Mucosa of descending colon (tissue), 3 donors: ENCODE measurements around the gene ACOT8. TPM values are rescaled to one million over a fixed set of nuclear protein-coding genes. Genes with fewer than 3 reads are reported as not detected.

Source experiments
- ATAC-seq: fragments of 200-7000 bp; cut with Tn5 transposase; one replicate; pipeline ENCODE4 v1.9.1; 2020; ENCODE audit warnings: mild to moderate bottlenecking, moderate library complexity
- DNase-seq, 3 donors: peaks; one replicate each; pipeline ENCODE4 v3.0.0-alpha.2; 2020
- H3K36me3 ChIP-seq: fragments of 200-600 bp; one replicate; pipeline ENCODE4 v1.8.0; 2021; ENCODE audit warnings: low read depth, mild to moderate bottlenecking
- H3K4me1 ChIP-seq: fragments of 200-600 bp; one replicate; pipeline ENCODE4 v1.8.0; 2021; ENCODE audit warnings: low read depth, mild to moderate bottlenecking
- H3K4me3 ChIP-seq: fragments of 200-600 bp; one replicate; pipeline ENCODE4 v1.8.0; 2021; ENCODE audit warnings: mild to moderate bottlenecking
- H3K9me3 ChIP-seq: fragments of 200-600 bp; one replicate; pipeline ENCODE4 v1.8.0; 2021; ENCODE audit warnings: mild to moderate bottlenecking
- intact Hi-C, 2 donors: fragments of 100-400 bp; cut with DNase I in 1 of 2; cut with micrococcal nuclease in 1 of 2; formaldehyde crosslinking; loops; one replicate each; pipeline versions ENCODE4 v1.11.0 to v1.11.1; 2022; cut with DNase I, micrococcal nuclease
- total RNA-seq, 3 donors: library from RNA; stranded (reverse); fragmentation: NEBNext Ultra II Directional in 2 of 3; extraction: Animal tissue kit (Norgen Biotek cat#: 25700) in 2 of 3; gene quantifications; one replicate each; pipeline versions ENCODE4 v1.2.1 to v1.2.4, GENCODE V29; 2021 to 2023
- TF ChIP-seq, protein P1 (sequence below): fragments of 200-600 bp; IDR thresholded peaks from one replicate; pipeline ENCODE4 v1.8.0; 2022; ENCODE audit warnings: antibody characterized with exemption, mild to moderate bottlenecking
- donor health status: DM: no; HTN: no; CAD: no; lungs with moderate emphysema.
- donor health status: DM: no; HTN: no; CAD: no.
- donor health status: DM: no; HTN: yes; CAD: no.

ACOT8 gene
- total RNA-seq, 3 donors from 2014 or later, result 31.1 to 61.0 (median 32.9) TPM

DNA sequence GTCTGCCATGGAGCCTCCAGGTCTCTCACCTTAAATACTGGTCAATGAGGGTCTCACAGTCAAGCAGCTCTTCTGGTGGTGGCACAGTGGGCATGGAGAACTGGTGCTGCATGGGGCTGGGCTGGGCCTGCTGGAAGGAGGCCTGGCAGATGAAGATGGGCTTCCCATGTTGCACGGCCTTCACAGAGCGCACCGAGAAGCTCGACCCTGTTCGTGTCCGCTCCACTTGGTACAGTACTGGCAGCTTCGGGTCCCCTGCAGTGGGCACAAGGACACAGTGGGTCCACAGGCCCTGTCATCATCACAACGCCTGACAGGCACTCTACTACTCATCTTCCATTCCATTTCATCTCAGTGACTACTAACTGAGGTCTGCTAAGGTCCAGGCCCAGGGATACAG, 8.8 kb downstream of the ACOT8 start:
- H3K36me3 ChIP-seq, result no peaks in the 10 kb centered on the region
- no peak overlapping the region for H3K4me3 ChIP-seq
- intact Hi-C loops, result no loop called here
- DNase-seq (no peak), ATAC-seq (no peak)
- H3K4me1 ChIP-seq, result no peaks in the 10 kb centered on the region
- TF ChIP-seq, protein P1, sequence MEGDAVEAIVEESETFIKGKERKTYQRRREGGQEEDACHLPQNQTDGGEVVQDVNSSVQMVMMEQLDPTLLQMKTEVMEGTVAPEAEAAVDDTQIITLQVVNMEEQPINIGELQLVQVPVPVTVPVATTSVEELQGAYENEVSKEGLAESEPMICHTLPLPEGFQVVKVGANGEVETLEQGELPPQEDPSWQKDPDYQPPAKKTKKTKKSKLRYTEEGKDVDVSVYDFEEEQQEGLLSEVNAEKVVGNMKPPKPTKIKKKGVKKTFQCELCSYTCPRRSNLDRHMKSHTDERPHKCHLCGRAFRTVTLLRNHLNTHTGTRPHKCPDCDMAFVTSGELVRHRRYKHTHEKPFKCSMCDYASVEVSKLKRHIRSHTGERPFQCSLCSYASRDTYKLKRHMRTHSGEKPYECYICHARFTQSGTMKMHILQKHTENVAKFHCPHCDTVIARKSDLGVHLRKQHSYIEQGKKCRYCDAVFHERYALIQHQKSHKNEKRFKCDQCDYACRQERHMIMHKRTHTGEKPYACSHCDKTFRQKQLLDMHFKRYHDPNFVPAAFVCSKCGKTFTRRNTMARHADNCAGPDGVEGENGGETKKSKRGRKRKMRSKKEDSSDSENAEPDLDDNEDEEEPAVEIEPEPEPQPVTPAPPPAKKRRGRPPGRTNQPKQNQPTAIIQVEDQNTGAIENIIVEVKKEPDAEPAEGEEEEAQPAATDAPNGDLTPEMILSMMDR, result no peak
- H3K9me3 ChIP-seq, result no peaks in the 10 kb centered on the region

DNA sequence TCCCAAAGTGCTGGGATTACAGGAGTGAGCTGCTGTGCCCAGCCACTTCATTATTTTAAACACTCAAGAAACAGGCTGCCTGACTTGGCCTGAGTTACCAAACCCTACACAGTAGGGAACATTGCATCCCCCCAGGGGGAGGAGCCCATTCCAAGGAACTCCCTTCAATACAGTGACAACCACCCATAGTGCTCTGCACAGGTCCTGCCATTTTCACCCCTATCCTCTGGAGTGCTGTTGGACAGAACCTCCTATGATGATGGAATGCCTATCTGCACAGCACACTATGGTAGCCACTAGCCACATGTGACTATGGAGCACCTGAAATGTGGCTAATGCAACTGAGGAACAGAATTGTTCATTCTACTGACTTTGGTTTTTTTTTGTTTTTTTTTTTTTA, 11.7 kb downstream of the ACOT8 start:
- ATAC-seq, result no peak
- H3K4me3 ChIP-seq, result no peak overlapping the region
- no peaks in the 10 kb centered on the region for H3K4me1 ChIP-seq
- TF ChIP-seq, protein P1, result no peak
- intact Hi-C loops, result no loop called here
- no peaks in the 10 kb centered on the region for H3K9me3 ChIP-seq
- DNase-seq, result no peak
- no peaks in the 10 kb centered on the region for H3K36me3 ChIP-seq

DNA sequence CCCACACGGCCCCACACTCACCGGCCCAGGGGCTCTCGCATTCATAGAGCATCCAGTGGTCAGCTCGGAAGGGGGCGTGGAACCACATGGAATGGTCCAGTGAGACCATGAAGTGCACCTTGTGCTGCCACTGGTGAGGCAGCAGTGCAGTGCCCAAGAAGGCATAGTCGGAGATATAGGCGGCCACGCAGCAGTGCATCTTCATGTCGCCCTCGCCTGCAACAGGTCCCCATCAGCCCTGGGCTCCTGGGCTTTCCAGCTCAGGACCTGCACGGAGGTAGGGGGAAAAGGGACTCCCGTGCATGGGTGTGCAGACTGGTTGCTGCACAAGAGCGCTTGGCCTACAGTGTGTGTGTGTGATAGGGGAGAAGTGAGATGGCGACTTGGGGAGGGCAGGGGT, 13.7 kb downstream of the ACOT8 start:
- DNase-seq, result no peak
- no peaks in the 10 kb centered on the region for H3K9me3 ChIP-seq
- TF ChIP-seq, protein P1, result no peak
- intact Hi-C loops, result no loop called here
- no peak overlapping the region for H3K4me3 ChIP-seq
- no peak for ATAC-seq
- no peaks in the 10 kb centered on the region for H3K4me1 ChIP-seq
- H3K36me3 ChIP-seq, result no peaks in the 10 kb centered on the region

DNA sequence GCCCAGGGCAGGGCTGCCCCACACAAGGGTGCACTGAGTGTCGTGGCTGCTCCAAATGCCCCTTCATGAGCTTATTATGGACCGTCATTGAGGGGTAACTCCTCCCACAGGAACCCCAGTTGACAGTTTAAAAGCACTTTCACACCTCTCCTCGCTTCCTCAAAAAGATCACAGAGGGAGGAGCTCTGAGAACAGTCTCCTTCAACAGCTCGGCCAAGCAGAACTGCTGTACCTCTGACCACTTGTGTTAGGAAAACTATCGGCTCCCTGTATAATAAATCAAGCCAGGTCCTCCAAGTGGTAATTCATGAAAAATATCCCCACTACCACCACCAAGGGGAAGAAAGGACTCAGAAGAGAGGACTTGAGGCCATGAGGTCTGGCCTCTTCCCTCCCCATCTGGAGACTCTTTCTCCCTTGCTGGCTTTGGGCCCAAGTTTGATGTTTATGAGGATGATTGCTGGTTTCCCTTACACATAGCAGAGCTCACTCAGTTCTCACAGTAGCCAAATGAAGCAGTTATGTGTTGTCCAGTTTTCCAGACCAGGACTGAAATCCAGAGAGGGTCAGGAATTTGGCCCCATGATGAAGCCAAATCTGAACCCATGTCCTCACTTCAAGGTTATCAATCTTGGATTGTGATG, 14.9 kb downstream of the ACOT8 start:
- no peak for DNase-seq
- TF ChIP-seq, protein P1, result no peak
- Histone ChIP-seq H3K9me3 (no peaks in the 10 kb centered on the region), H3K36me3 (no peaks in the 10 kb centered on the region), H3K4me3 (no peak overlapping the region), H3K4me1 (no peaks in the 10 kb centered on the region)
- intact Hi-C loops, result no loop called here
- ATAC-seq, result peak; percentile 46

DNA sequence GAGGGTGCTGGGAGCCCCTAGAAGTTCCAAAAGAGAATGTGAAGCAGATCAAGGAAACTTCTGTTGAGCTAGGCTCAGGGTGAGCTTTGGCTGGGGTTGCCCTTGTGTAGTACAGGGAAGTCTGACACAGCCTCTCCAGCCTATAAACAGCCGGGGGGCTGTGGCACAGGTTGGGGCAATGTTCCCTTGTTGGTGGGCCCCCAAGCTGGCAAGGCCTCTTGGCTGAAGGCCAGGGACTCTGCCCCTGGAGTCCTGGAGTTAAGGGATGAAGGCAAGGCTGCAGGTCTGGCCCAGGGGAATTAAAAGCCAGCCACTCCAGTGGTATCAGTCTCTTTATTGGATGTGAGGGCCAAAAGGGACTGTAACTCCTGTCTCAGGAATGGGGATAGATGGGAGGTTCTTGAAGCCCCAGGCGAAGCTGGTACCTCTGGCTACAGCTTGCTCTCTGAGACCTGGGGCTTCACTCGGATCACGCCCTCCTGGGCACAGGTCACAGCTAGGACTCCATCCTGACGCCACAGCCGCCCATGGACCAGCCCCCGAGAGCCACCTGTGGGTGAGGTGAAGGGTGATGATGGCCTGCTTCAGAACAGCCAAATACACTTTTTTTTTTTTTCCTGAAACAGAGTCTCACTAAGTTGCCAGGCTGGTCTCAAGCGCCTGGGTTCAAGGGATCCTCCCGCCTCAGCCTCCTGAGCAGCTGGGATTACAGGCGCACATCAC, 15.6 kb downstream of the ACOT8 start:
- intact Hi-C loops, result no loop called here
- TF ChIP-seq, protein P1, result no peak
- ATAC-seq (no peak), DNase-seq (no peak)
- no peak overlapping the region for H3K4me3 ChIP-seq
- H3K4me1 ChIP-seq, result peaks cover under 1% of the 10 kb centered on the region
- H3K36me3 ChIP-seq, result no peaks in the 10 kb centered on the region
- H3K9me3 ChIP-seq, result no peaks in the 10 kb centered on the region
